GM12878 (cell line): ENCODE results near the gene DLGAP5. TPM values are rescaled to one million over a fixed set of nuclear protein-coding genes. Genes with fewer than 3 reads are reported as not detected.

Experiments used
- ATAC-seq: fragments of 200-7000 bp; cut with Tn5 transposase; 3 replicates; pipeline ENCODE4 v1.9.1; 2020; ENCODE audit warnings: mild to moderate bottlenecking, moderate library complexity
- BruUV-seq: library from RNA; stranded (reverse); fragments of 400-500 nt; replicated peaks from 2 replicates; lab custom pipeline; 2021; lab: Mats Ljungman, UMichigan
- CTCF ChIA-PET: fragments of 300-600 bp; sonication (Branson Sonifier 250); formaldehyde crosslinking; extraction: SDS; loops from one replicate; lab custom pipeline; 2021; ENCODE audit warnings: inconsistent platforms; lab: Yijun Ruan, JAX
- POLR2A ChIA-PET: fragments of 350-600 bp; formaldehyde crosslinking; extraction: SDS; loops from one replicate; lab custom pipeline; 2021; ENCODE audit warnings: inconsistent platforms; lab: Charles Lee
- RAD21 ChIA-PET: fragments of 300-600 bp; sonication (Branson Sonifier 250); formaldehyde crosslinking; loops from one replicate; lab custom pipeline; 2023; ENCODE audit warnings: antibody characterized with exemption; ENCODE audit not compliant: unreplicated experiment; lab: Charles Lee
- SMC1A ChIA-PET: fragments of 300-600 bp; sonication (Branson Sonifier 250); formaldehyde crosslinking; loops from one replicate; lab custom pipeline; 2023; ENCODE audit not compliant: unreplicated experiment, uncharacterized antibody; lab: Charles Lee
- DNase-seq: peaks from one replicate; pipeline ENCODE4 v3.0.0-alpha.2; 2011; ENCODE audit warnings: low read depth, low spot score
- FAIRE-seq: peaks from 3 replicates; lab custom pipeline; 2011; peaks lifted over from hg19 to GRCh38; lab: Jason Lieb, UNC
- H2AFZ ChIP-seq: 2 replicates; pipeline ENCODE4 v1.6.0; 2011; ENCODE audit warnings: low read depth, low read length, control low read depth; ENCODE audit not compliant: control insufficient read depth
- H3K27ac ChIP-seq: 2 replicates; pipeline ENCODE4 v1.5.1; 2011; ENCODE audit warnings: control low read depth; ENCODE audit not compliant: control insufficient read depth, insufficient read depth
- H3K27me3 ChIP-seq, 2 experiments: replicated peaks in 1 of 2; 2 replicates each; pipeline versions ENCODE4 v1.6.0 to v1.6.1; 2011; ENCODE audit warnings: low read length in 1 of 2; ENCODE audit not compliant: control insufficient read depth in 2 of 2, insufficient read depth in 2 of 2
- H3K36me3 ChIP-seq, 2 experiments: 2 replicates each; pipeline ENCODE4 v1.5.1; 2011; ENCODE audit warnings: low read length in 1 of 2; ENCODE audit not compliant: control insufficient read depth in 2 of 2, insufficient read depth in 2 of 2
- H3K4me1 ChIP-seq: 2 replicates; pipeline ENCODE4 v1.6.1; 2011; ENCODE audit warnings: mild to moderate bottlenecking, low read length, moderate library complexity, mixed read lengths; ENCODE audit not compliant: control insufficient read depth, insufficient read depth
- H3K4me2 ChIP-seq: 2 replicates; pipeline ENCODE4 v1.6.0; 2011; ENCODE audit warnings: control low read depth; ENCODE audit not compliant: control insufficient read depth, insufficient read depth
- H3K4me3 ChIP-seq: fragments of 200-600 bp; sonication (generic); 2 replicates; pipeline ENCODE4 v1.5.1; 2016
- H3K79me2 ChIP-seq: 2 replicates; pipeline ENCODE4 v1.6.0; 2011; ENCODE audit warnings: low read length; ENCODE audit not compliant: control insufficient read depth, insufficient read depth
- H3K9ac ChIP-seq: 2 replicates; pipeline ENCODE4 v1.8.0; 2011; ENCODE audit warnings: low read length, control low read depth, mixed read lengths; ENCODE audit not compliant: control insufficient read depth, insufficient read depth
- H3K9me3 ChIP-seq: replicated peaks from 3 replicates; pipeline ENCODE4 v1.5.1; 2011; ENCODE audit warnings: mild to moderate bottlenecking, low read length; ENCODE audit not compliant: control insufficient read depth, insufficient read depth
- H4K20me1 ChIP-seq: 2 replicates; pipeline ENCODE4 v1.6.0; 2011; ENCODE audit not compliant: control insufficient read depth, insufficient read depth
- BACH1 ChIP-seq: fragments of 450-650 bp; IDR thresholded peaks from 2 replicates; pipeline ENCODE4 v1.6.1; 2017; ENCODE audit warnings: mild to moderate bottlenecking, borderline replicate concordance
- BCL11A ChIP-seq: IDR thresholded peaks from 2 replicates; pipeline ENCODE4 v1.6.1; 2011; ENCODE audit warnings: low read depth, low read length
- BRCA1 ChIP-seq: IDR thresholded peaks from 2 replicates; pipeline ENCODE4 v1.6.1; 2011; ENCODE audit warnings: low read depth, low read length, improper control_type of control experiment
- CHD4 ChIP-seq: fragments of 200-600 bp; sonication (generic); IDR thresholded peaks from 2 replicates; pipeline ENCODE4 v1.6.1; 2016; ENCODE audit warnings: mild to moderate bottlenecking
- EED ChIP-seq: sonication (generic); IDR thresholded peaks from 2 replicates; pipeline ENCODE4 v1.6.1; 2016; ENCODE audit warnings: antibody characterized with exemption, low read depth
- HCFC1 ChIP-seq: fragments of 150-350 bp; IDR thresholded peaks from 2 replicates; pipeline ENCODE4 v1.6.1; 2014; ENCODE audit warnings: low read length
- KAT2A ChIP-seq: conservative IDR thresholded peaks from 2 replicates; pipeline ENCODE4 v1.6.1; 2011; ENCODE audit warnings: low read depth, low read length; ENCODE audit not compliant: control insufficient read depth
- KLF5 ChIP-seq: fragments of 450-650 bp; IDR thresholded peaks from 2 replicates; pipeline ENCODE4 v1.6.1; 2014; ENCODE audit warnings: mild to moderate bottlenecking; ENCODE audit not compliant: partially characterized antibody
- MYB ChIP-seq: fragments of 150-350 bp; IDR thresholded peaks from 2 replicates; pipeline ENCODE4 v1.6.1; 2014; ENCODE audit warnings: mild to moderate bottlenecking, low read depth, low read length, borderline replicate concordance
- NR2F1 ChIP-seq: fragments of 450-650 bp; conservative IDR thresholded peaks from 2 replicates; pipeline ENCODE4 v1.6.1; 2017; ENCODE audit warnings: mild to moderate bottlenecking
- PAX8 ChIP-seq: fragments of 450-650 bp; IDR thresholded peaks from 2 replicates; pipeline ENCODE4 v1.6.1; 2017; ENCODE audit warnings: mild to moderate bottlenecking, moderate library complexity
- SREBF1 ChIP-seq: IDR thresholded peaks from 2 replicates; pipeline ENCODE4 v1.6.1; 2012; ENCODE audit warnings: mild to moderate bottlenecking, low read length
- STAT3 ChIP-seq: IDR thresholded peaks from 2 replicates; pipeline ENCODE4 v1.6.1; 2011; ENCODE audit warnings: low read depth, low read length, improper control_type of control experiment
- TARDBP ChIP-seq: IDR thresholded peaks from 2 replicates; pipeline ENCODE4 v1.6.1; 2016; ENCODE audit warnings: borderline replicate concordance
- USF2 ChIP-seq: IDR thresholded peaks from 2 replicates; pipeline ENCODE4 v1.6.1; 2011; ENCODE audit warnings: low read depth, low read length, improper control_type of control experiment, borderline replicate concordance
- WRNIP1 ChIP-seq: IDR thresholded peaks from 2 replicates; pipeline ENCODE4 v1.6.1; 2011; ENCODE audit warnings: low read depth, low read length, improper control_type of control experiment, borderline replicate concordance
- WGBS: methylation state at CpG from one replicate; pipeline ENCODE4 v1.1.6; 2016; ENCODE audit warnings: low lambda C conversion rate; ENCODE audit not compliant: insufficient replicate concordance, insufficient coverage; ENCODE audit errors: missing lambda C conversion rate; 5-methylcytosine and 5-hydroxymethylcytosine counted together
- in situ Hi-C: fragments of 300-500 bp; cut with MboI; formaldehyde crosslinking; loops from 9 replicates; pipeline ENCODE4 v1.14.3; 2018; ENCODE audit warnings: mixed read lengths
- intact Hi-C: fragments of 100-400 bp; cut with micrococcal nuclease; formaldehyde crosslinking; loops from one replicate; pipeline ENCODE4 v1.14.2; 2022; ENCODE audit not compliant: unreplicated experiment
- polyA plus RNA-seq, 11 experiments: library from polyadenylated mRNA; depleted of rRNA in 4 of 11; unstranded in 6 of 11; stranded (reverse) in 5 of 11; fragments of >200 nt; fragmentation: Nextera tagmentation in 4 of 11; fragmentation: Illumina TruSeq in 1 of 11; extraction: Ambion mirVana in 4 of 11; extraction: Trizol in 1 of 11; gene quantifications; 1 replicate in 1 of 11; 2 replicates in 10 of 11; pipeline versions ENCODE4 v1.2.1 to v1.2.3, GENCODE V29; 2011 to 2016; ENCODE audit warnings: inconsistent platforms in 2 of 11, missing spikeins in 2 of 11, low read depth in 1 of 11
- total RNA-seq, 4 experiments: library from RNA; depleted of rRNA in 3 of 4; stranded (reverse); fragments of >200 nt in 3 of 4; fragmentation: Illumina TruSeq in 1 of 4; extraction: Trizol in 1 of 4; gene quantifications; 2 replicates each; pipeline versions ENCODE4 v1.2.1 to v1.2.3, GENCODE V29; 2013 to 2021
- TF ChIP-seq, protein P1 (sequence below): IDR thresholded peaks from 2 replicates; pipeline ENCODE4 v1.6.1; 2012; ENCODE audit warnings: improper control_type of control experiment, low read depth, low read length; ENCODE audit not compliant: insufficient replicate concordance

Gene DLGAP5
- total and polyA plus RNA-seq, 10 of the 15 experiments (the other 5 are each of a cell fraction or from before 2014, with no cell fraction given), result 40.9 to 106 (median 67.6) TPM

DNA sequence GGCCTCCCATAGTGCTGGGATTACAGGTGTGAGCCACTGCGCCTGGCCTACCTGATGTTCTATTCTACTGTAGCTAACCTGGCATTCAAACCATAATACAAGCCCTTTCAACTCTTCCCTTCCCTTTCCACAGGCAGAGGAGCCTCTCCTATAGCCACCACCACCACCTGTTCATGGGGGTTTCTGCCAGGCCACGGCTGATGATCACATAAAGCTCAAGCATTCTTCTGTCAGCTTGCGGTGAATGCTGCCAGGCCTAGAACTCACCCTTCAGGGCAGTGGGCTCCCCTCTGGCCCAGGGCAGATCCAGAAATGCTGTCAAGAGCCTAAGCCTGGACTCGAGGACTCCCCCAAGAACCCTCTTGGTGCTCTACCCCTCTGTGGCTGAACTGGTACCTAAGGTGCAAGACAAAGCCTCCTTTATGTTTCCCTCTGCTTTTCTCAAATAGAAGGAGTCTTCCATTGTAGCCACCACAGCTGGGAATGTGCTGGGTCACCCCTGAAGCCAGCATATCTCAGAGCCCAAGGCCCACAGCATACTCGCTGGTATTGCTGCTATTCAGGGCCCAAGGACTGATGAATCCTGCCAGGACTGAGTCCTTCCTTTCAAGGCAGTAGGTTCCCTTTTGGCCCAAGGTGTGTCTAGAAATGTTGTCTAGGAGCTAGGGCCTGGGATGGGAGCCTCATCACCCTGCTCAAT, 3.4 kb upstream of the DLGAP5 start:
- ChIA-PET CTCF (no interaction called here), RAD21 (no interaction called here), POLR2A (no interaction called here), SMC1A (interaction anchor here (0.6 kb wide), 1 partner anchor 17 kb away, joined by 3 read pairs; no protein-coding TSS in a partner anchor)
- no peaks in the 10 kb centered on the region for H3K36me3 ChIP-seq
- no peak overlapping the region for H3K4me3 ChIP-seq
- TF ChIP-seq CHD4 (no peak), KLF5 (no peak), KAT2A (no peak), NR2F1 (no peak), BCL11A (no peak), WRNIP1 (no peak), BRCA1 (no peak), USF2 (no peak), MYB (no peak), HCFC1 (no peak), PAX8 (no peak), STAT3 (no peak), EED (no peak), TARDBP (no peak), BACH1 (no peak), SREBF1 (no peak)
- TF ChIP-seq, protein P1, sequence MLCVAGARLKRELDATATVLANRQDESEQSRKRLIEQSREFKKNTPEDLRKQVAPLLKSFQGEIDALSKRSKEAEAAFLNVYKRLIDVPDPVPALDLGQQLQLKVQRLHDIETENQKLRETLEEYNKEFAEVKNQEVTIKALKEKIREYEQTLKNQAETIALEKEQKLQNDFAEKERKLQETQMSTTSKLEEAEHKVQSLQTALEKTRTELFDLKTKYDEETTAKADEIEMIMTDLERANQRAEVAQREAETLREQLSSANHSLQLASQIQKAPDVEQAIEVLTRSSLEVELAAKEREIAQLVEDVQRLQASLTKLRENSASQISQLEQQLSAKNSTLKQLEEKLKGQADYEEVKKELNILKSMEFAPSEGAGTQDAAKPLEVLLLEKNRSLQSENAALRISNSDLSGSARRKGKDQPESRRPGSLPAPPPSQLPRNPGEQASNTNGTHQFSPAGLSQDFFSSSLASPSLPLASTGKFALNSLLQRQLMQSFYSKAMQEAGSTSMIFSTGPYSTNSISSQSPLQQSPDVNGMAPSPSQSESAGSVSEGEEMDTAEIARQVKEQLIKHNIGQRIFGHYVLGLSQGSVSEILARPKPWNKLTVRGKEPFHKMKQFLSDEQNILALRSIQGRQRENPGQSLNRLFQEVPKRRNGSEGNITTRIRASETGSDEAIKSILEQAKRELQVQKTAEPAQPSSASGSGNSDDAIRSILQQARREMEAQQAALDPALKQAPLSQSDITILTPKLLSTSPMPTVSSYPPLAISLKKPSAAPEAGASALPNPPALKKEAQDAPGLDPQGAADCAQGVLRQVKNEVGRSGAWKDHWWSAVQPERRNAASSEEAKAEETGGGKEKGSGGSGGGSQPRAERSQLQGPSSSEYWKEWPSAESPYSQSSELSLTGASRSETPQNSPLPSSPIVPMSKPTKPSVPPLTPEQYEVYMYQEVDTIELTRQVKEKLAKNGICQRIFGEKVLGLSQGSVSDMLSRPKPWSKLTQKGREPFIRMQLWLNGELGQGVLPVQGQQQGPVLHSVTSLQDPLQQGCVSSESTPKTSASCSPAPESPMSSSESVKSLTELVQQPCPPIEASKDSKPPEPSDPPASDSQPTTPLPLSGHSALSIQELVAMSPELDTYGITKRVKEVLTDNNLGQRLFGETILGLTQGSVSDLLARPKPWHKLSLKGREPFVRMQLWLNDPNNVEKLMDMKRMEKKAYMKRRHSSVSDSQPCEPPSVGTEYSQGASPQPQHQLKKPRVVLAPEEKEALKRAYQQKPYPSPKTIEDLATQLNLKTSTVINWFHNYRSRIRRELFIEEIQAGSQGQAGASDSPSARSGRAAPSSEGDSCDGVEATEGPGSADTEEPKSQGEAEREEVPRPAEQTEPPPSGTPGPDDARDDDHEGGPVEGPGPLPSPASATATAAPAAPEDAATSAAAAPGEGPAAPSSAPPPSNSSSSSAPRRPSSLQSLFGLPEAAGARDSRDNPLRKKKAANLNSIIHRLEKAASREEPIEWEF, result no peak
- no peak overlapping the region for H3K27ac ChIP-seq
- in situ Hi-C loops (no loop called here), intact Hi-C loops (loop anchor here (5.0 to 10.0 kb wide), 2 partner anchors 93 to 920 kb away; partner anchors contain the start of gene PELI2)
- H3K9me3 ChIP-seq, result no peaks in the 10 kb centered on the region; the same call in 2 of the 3 replicates
- no peak for DNase-seq
- no TSS peak for BruUV-seq
- no peak overlapping the region for H2AFZ ChIP-seq
- WGBS, result 92% methylated on average over 5 of the region's 5 CpGs
- no peaks in the 10 kb centered on the region for H4K20me1 ChIP-seq
- peaks cover 16% of the 10 kb centered on the region for H3K79me2 ChIP-seq
- H3K9ac ChIP-seq, result no peak overlapping the region
- no peak overlapping the region for H3K4me2 ChIP-seq
- no peak for ATAC-seq
- FAIRE-seq, result no peak
- H3K27me3 ChIP-seq, result no peaks in the 10 kb centered on the region
- H3K4me1 ChIP-seq, result no peaks in the 10 kb centered on the region
